Activated T-helper 1 cell treated with anti-CD3 and anti-CD28 coated beads, Interleukin-2, amount 50 U/mL, for 16 hours (primary cell): ENCODE measurements around the gene VSX2.

Experiments
- DNase-seq, 2 donors: peaks; one replicate each; pipeline ENCODE4 v3.0.0-alpha.2; 2020; ENCODE audit warnings: low read depth in 1 of 2, low spot score in 1 of 2

The VSX2 gene

DNA sequence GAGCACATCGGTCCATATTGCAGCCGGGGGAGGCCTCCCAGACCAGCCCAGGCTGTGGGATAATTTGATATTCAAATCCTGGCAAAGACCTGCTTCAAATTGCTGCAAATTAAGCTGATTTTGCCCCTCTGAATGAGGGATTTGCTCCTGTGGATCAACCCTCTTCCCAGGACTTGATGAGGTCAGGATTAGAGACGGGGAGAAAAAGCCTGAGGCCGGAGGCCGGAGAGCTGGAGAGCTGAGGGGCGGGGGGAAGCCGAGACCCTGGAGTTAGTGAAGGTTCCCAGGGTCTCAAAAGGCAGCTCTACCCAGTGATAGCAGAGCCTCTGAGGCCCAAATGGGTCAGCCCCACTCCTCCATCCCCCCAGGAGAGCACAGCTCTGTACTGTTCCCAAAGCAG, 17.5 kb upstream of the VSX2 start:
- no peak for DNase-seq

DNA sequence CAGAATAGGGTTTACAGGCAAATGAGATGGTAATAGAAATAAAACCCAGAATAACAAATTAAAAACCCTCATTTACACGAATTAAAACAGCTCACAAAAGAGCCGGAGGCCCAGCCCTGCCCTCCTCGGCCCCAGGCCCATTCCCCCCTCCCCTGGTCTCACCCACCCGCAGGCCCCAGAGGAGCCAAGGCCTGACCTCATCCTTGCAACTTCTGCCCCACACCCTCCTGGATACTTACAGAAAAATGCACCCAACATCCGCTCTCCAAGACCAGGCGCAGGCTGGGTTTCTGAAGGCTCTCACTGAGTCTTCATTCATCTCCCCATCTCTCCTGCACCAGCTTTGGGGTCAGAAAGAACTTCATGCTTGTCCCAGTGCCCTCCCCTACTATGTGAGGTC, 16.2 kb upstream of the VSX2 start:
- DNase-seq: no peak

DNA sequence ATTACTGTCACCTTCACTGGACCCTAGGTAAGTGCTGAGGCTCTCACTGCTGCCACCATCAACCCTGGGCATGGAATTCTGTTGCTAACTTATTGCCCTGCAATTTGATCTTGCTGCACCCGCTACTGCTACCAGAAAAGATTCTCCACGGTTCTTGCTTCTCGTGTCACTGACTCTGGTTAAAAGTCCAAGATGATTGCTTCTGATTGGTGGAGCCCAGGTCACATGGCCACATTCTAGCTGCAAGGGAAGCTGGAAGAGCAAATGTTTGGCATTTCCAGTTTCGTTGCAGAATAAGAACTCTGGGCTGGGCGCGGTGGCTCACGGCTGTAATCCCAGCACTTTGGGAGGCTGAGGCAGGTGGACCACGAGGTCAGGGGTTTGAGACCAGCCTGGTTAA, 7.5 kb upstream of the VSX2 start:
- DNase-seq: no peak

DNA sequence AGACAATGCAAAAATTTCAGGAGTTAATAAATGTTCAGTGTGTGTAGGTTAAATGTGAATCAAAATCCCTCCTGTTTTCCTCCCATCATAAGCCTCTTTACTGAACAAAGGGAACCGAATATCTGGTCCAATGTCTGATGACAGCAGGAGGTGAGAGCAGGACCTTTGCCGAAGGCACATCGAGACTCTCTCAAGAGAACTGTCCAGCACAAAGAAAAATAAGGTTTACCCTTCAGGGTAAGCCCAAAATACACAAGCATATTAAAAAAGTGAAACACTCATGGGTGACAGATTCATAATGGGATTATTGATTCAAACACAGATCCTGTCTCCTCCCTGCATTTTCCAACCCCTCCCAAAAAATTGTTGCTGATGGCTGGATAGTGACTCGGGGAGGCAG, 4.2 kb upstream of the VSX2 start:
- DNase-seq: no peak

DNA sequence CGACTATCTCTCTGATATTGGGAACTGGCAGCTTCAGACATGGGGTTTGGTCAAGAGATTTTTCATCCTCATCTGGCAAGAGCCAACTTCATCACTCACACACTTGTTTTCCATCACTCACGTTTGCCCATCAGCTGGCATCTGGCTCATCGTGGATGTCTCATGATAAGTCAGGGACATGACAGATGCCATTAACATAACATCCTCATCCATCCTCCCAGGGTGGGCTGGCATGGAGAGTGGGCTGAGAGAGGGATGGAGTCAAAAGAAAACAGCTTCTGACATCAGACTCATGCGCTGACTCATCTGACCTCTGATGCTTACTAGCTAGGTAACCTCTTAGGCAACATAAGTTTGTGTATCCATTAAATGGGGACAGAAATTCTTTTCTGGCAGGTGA, 1.8 kb upstream of the VSX2 start:
- no peak for DNase-seq

DNA sequence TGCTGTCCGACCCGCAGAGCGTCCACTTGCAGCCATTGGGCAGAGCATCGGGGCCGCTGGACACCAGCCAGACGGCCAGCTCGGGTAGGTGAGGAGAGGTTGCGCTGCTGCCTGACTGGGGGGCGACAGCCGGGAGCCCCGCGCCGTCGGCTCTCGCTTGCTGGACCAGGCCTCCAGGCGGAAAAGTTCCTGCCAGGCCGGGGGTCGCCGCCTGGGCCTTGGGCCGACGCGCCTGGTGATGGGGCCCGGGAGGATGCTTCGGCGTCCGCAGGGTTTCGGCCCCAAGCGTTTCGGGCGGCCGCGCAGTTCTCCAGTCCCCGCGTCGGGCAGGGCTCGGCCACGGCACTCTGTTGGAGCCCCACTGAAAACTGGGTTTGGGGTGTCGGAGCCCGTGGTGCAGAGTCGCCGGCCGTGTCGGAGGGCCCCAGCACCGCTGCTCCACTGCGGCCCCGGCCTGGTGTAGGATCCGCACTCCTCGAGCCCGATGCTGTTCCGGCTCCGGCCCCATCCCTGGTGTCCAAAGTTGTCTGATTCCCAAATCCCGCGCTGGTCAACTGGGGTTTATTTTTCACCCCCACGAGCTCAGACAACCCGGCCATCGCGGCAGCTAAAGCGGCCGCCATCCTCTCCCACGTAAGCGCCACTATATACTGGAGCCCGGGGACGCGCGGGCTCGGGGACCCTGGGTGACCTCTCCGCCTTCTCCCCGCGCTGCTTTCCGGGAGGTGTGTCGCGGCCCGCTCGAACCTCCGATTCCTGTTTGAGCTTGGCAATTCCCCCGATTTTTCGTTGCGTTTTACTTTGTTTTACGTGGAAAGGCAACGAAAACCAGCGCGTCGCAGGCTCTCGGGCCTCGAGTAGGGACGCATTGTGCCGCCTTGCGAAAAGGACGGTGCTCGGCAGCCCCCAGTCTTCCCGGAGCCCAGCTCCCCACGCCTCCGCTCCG, 872 bp downstream of the VSX2 start:
- no peak for DNase-seq

DNA sequence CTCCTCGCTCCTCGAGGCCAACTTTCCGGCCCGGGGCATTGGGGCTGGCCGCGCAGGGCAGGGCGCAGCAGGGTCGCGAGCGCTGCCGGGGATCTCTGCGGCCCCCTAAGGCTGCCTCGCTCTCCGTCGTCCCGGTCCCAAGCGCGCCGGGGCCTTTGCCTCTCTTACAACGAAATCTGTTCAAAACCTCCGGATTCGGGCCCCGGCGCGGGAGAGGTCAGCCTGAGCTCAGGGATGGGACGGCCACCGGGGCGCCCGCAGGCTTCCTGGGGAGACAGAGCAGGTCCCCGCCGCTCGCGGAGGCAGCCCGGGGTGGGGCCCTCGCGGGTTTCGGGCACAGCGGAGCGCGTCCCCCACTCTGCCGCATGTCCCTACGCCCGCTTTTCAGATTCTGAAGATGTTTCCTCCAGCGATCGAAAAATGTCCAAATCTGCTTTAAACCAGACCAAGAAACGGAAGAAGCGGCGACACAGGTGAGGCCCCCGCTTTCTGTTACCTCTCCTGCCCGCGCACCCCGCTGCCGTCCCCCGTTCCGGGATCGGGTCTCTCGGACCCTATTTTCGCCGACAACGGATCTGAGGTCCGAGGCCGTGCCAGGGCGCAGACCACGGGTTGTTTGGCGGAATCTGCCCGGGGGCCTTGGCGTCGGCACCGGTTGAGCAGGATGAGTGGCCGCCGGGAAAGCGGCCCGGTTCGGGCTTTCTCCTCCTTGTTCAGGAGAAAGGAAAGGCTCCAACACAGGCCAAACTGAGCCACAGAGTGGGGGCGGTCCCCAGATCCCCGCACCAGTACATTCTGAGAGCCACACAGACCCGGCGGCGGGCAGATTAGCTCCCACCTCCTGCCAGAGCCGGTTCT, 1.8 kb downstream of the VSX2 start:
- no peak for DNase-seq

DNA sequence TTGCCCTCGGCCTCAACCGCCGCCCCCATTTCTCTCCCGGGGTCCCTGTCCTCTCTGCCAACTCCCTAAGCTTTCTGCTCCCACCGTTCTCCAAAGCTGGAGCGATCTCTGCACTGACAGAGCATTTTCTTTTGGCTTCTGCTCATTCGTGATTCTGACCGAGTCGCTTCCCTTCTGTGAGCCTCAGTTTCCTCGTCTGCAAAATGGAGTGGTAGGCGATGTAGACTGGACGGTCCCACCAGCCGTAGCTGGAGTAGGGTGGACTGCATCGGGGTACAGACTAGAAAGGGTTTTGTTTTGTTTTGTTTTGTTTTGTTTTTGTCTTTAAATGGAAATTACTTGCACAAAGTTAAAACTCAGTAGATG, 2.4 kb downstream of the VSX2 start:
- no peak for DNase-seq

DNA sequence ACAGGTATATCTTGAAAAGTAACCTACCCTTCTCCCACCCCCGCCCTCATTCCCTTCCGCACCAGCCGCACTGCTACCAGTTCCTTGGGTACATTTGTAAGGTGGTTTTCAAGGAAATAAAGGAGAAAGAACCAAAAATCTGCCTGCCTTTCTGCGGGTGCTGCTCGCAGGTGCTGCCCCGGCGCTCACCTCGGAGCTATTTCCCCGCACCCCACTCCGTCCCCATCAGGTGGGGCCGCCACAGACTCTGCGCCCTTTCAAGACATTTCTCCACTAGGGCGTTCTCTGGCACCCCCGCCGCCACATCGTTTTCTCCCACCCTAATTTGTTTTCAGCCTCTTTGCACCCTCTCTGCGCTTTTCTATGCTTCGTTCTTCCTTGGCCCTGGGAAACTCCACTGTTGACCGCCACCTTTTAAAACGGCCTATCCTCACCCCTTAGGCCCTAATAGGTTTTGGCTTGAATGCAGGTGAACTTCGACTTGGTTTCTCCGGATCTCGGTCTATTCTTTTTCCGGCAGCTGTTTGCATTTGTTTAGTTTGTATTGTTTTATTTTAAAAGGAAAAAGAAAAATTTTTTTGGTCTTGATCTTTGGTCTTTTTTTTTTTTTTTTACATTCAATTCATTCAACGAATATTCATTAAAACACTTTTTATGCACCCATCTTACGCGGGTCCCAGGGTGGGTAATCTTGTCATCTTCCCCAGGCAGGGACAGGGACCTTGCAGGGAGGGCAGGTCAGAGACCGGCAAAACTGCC, 3.0 kb downstream of the VSX2 start:
- no peak for DNase-seq

DNA sequence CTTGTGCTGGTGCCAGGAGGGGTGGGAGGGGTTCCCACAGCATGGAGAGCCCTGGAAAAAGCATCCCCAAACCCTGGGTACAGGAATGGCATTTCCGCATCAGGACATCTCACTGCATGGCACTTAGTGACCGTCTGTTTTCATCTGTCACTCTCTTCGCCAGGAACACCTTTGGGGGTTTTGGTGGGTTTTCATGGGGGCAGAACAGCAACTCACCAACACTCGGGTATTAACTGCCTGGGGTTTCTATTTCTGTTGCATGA, 3.5 kb downstream of the VSX2 start:
- DNase-seq: no peak

DNA sequence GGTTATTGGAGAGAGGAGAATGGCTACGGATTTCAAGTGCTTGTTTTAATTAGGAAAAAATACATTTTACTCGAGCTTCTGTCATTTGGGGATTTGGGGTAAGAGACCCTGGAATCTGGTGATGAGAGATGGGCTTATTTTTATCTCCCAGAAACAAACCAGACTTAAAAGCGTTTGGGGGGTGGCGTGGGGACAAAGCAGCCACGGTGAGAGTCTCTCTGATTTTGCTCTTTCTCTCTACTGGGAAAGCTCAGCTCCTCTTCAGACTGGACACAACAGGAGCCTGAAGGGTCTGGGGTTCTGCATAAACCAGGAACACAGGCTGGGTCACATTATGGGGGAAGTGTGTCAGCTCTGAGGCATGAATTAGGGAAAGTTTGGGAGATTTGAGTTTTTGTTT, 3.8 kb downstream of the VSX2 start:
- DNase-seq: no peak

DNA sequence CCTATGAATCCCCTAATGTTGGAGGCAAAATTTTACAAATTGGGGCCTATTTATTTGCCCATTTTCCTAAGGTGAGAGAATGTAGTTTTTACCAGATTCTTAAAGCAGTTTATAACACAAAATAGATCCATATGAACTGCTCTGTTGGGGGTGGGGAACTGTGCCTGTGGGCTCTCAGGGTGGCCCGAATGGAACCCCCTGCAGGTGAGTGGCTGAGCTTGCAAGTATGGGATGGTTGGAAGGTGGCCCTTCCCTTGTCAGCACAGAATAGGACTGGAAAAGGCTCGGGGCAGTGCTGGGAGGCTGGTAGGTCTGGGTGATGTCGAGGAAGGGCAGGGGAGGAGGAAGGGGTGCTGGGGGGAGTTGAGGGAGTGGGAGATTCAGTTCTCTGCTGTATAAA, 4.9 kb downstream of the VSX2 start:
- no peak for DNase-seq

DNA sequence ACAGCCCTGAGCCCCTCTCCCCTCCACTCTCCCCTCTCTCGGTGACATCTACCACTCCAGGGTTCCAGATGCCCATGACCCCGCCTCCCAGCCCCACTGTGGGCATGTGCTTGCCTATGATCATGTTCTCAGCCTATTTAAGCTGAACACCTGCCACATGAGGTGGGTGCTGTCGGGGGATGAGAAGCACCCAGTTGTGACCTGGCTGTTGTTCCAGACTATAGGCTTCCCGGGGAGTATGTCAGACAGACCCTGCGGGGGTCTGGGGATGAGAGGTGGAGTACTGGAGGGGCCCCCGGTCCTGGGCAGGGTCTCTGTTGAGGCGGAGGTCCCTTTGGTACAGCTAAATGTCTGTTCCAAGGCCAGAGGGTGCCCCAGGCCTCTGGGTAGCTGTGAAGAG, 6.0 kb downstream of the VSX2 start:
- DNase-seq: no peak

DNA sequence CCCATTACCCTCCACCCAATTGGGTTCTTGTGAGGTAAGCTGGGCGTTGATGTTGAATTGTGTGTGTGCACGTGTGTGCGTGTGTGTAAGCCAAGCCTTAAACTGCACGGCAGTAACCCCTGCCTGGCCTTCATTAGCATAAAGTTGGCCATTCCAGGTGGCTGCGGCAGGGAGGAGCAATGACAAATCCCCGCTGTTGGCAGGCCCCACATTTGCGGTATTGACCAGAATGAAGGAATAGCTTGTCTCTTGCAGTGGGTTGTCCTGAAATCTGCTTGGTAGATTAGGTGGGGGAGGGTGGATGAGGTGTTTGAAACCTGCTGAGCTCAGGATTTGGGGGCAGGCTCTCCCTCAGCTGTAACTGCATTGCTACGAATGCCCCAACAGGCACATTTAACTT, 7.3 kb downstream of the VSX2 start:
- no peak for DNase-seq

DNA sequence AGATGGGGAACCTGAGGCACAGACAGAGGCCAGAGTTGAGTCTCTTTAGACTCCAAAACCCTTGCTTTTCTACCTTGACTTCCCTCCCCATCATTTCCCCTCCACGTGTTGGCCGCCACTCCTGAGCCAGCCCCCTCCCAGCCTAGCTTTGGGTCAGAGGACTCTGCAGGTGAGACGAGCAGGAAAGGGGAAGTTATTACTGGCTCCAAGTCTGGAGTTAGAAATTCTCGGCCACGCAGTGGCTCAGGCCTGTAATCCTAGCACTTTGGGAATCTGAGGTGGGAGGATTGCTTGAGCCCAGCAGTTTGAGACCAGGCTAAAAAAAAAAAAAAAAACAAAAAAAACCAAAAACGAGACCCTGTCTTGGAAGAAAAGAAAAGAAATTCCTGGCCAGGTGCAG, 8.8 kb downstream of the VSX2 start:
- DNase-seq: no peak

DNA sequence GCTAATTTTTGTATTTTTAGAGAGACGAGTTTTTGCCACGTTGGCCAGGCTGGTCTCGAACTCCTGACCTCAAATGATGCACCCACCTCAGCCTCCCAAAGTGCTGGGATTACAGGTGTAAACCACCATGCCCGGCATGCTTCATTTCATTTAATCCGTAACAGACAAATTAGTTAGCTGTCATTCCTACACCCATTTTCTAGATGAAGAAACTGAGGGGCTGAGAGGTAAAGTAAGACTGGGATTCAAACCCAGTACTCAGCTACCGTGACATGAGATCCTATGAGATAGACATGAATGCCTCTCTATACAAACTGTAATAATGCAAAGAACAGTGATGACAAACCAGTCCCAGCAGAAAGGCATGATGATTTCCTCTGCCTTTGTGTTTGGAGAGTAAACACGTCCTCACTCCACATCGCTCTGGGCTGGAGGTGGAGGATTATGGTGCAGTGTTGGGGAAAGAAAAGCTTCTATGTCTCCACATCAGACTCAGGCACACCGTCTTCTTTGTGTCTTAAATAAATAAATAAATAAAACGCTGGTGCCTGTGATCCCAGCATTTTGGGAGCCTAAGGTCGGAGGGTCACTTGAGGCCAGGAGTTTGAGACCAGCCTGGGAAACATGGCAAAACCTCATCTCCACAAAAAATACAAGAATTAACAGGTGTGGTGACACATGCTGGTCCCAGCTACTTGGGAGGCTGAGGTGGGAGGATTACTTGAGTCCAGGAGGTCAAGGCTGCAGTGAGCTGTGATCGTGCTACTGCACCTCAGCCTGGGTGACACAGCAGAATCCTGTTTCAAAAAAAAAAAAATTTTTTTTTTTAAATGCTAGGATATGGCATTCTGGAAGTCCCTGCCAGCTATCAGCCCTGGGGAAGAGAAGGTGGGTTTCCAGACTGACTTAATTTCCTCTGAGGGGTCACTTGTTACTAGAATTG, 10.5 kb downstream of the VSX2 start:
- DNase-seq: no peak

DNA sequence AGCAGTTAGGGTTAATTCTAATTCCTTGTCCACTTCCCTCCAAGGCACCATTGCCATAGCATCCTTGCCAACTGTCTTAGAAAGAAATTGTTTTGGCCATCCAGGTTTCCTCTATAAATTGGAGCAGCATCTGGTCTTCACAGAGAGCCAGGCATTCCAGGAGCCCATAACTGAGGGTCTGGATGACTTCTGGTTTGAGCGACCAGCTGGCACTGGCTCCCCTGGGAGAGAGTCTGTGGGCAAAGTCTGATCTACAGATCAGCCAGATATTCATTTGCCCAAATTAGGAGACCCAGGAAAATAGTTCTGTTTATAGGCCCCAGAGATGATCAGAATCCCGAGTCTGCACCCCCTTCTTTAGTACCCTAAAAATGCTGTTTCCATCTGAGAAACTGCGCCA, 16.0 kb downstream of the VSX2 start:
- DNase-seq: no peak

DNA sequence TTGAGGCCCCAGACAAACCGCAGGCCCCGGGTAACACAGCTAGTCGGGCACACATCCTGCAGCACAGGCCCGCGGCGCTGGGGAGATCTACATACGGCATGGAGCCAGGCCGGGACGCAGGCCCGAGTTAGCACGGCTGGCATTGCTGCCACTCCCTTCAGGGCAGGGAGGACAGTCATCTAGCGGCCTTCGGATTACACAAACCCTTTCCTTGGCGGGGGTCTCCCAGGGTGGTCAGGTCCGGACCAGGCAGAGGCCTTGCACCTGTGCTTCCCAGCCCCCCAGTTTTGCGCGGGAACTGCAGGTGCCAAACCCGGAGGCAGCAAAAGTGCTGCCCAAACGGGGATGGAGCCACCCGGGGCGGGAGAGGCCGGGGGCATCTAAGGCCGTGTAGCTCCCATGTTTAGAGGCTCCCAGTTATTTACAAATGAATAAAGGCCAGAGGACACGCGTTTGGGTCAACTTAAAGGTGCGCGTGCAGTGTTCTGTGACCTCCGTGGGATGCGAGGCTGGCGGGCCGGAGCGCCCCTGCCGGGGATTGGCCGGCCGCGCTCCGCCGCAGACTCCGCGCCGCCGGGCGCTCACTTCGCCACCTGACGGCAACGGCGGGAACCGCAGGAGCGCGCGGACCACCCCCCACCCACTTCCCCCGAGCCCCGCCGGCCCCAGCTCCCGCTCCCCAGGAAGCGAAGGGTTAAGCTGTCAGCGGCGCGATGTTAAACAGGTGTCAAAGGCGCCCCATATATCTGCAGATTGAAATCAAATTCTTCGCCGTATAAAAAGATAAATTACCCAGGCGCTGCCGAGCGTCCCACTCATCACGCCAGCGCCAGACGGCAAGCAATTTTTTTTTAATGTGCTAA, 18.1 kb downstream of the VSX2 start:
- DNase-seq: peak; percentile 35 to 43

DNA sequence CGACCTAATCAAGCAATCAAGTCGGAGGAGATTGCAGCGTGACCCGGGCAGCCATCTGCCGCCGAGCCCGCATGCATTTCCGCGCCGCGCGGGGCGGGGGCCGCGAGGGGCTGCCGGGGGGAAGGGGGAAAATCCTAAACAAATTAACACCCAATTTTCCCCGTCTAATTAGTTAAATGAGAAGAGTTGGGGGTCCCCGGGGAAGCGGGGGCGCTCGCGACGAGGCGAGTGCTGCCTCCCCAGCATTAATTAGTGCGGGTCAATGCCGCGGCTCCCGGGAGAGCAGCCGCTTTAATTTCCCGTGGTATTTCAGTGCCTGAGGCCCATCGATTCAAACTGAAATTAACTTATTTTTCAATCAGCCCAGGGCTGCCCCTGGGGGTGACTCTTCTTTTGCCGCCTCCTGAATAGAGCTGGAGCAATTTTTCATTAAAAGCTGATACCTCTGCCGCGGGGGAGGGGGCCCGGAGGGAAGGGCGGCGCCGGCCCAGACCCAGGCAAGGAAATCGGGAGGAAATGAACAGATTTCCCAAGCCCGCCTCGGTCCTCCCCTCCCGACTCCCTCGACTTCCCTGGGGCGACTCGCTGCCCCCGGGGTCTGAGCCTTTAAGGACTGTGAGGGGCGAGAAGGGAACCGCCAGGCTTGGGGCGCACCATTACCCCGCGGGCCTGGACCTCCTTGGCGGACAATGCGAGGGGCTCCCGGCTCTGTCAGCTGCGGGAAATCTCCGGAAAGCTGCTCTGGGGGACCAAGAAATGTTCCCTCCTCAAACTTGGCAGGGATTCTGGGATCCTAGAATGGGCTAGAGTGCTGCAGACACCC, 18.9 kb downstream of the VSX2 start:
- no peak for DNase-seq
